GM20000 (cell line): ENCODE data around the gene ANKS1A.

Experiments
- DNase-seq: peaks from one replicate; pipeline ENCODE4 v3.0.0; 2012; ENCODE audit warnings: low spot score
- TF ChIP-seq, protein P1 (sequence below): IDR thresholded peaks from 2 replicates; pipeline ENCODE4 v1.5.1; 2012; ENCODE audit warnings: mild to moderate bottlenecking, control low read depth; ENCODE audit errors: extremely low read depth, missing control alignments

The ANKS1A gene

DNA sequence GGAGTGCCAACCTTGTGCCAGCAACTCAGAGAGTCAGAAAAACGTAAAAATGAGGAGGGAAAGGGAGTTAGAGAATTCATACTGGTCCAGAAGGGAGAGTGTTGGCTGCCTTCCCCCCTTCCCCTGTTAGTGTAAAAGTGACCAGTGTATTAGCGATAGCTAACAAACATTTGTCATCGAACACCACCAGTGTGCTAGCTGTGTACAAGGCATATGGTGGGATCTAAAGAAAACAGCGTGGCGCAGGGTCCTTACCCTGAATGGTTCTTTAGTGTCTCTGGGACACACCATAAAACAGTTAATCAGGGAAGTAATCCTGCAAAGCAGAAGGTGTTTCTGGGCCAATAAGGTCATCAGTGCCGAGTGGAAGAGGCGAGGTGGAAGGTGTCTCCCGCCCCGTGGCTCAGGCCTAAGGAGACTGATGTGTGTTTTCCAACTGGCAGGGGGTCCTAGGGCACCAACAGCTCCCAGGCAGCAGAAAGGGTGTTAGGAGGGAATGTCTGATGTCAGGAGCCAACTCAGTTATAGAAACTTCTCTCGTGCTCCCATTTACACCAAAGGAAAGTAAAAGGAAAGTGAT lies 160.2 kb downstream of the ANKS1A start:
- TF ChIP-seq, protein P1, sequence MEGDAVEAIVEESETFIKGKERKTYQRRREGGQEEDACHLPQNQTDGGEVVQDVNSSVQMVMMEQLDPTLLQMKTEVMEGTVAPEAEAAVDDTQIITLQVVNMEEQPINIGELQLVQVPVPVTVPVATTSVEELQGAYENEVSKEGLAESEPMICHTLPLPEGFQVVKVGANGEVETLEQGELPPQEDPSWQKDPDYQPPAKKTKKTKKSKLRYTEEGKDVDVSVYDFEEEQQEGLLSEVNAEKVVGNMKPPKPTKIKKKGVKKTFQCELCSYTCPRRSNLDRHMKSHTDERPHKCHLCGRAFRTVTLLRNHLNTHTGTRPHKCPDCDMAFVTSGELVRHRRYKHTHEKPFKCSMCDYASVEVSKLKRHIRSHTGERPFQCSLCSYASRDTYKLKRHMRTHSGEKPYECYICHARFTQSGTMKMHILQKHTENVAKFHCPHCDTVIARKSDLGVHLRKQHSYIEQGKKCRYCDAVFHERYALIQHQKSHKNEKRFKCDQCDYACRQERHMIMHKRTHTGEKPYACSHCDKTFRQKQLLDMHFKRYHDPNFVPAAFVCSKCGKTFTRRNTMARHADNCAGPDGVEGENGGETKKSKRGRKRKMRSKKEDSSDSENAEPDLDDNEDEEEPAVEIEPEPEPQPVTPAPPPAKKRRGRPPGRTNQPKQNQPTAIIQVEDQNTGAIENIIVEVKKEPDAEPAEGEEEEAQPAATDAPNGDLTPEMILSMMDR: no peak
- DNase-seq: no peak

DNA sequence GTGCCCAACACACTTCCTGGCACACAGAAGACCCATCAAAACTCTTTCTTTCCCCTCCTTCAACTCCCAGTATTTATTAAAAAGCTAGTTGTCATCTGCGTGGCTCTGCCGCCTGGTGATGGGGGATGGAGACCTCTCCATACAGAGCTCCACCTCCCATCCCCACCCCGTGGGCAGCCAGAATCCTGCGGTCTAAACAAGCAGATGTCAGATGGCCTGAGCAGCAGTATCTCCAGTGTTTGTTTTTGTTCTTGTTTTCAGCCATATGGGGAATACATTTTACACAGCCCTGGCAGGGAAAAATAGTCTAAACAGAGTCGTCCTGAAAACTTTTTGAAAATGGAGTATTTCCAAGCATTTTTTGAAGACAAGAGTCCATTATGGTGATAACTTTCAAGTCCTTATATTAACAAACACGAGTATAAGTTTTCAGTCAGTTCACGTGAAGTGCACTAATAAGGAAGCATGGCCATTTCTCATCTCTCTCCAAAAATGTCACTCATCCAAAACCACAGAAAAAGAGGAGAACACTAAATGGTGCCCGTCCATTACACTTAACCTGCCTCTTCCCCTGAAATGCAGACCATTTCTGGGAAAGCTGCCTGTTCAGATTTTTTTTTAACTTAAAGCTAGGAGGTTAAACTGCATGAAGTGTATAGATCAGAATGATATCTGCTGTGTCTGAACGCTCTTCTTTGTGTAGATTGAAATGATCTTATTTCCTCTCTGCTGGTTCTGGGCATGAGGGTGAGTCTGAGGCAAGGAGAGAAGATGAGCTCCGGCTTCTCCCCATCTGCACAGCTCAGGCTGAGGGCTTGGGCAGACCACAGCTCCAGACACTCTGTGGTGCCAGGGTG lies 161.1 kb downstream of the ANKS1A start:
- no peak for DNase-seq
- TF ChIP-seq, protein P1: no peak

DNA sequence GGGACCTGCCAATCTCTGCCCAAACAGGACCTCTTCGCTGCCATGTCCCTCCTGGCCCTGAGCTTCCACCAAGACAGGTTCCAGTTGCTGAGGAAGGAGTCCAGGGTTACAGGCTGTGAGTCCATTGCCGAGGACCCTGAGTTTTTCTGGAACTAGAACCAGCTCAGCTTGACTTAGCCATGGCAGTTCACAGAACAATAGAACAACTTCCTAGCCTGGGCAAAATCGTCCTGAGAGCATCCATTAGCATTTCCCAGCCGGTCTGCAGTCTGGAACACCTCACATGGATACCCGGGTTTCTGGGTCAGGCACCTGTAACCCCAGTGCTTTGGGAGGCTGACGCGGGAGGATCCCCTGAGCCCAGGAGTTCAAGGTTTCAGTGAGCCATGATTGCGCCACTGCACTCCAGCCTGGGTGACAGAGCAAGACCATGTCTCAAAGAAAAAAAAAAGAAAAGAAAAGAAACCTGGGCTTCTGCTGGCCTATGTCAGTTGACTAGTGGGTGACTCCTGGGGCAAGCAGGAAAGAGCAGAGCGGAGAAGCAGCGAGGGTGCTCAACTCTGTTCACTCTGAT lies 161.8 kb downstream of the ANKS1A start:
- TF ChIP-seq, protein P1: no peak
- DNase-seq: no peak

DNA sequence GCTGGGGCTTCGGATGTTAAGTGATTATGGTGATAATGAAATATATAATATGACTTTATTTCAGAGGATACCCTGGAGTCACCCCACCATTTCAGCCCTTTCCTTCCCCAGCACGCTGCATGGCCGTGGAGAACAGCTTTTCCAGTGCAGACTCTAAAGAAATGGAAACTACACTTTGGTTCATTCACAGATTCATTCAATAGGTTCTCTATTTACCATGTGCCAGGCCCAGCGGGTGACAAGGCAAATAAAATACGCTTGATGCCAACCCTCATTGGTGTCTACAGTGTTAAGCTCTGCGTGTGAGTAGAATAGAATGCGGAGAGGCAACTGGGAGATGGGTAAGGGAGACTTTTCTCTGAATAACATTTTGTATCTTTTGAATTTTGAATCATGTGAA lies 162.3 kb downstream of the ANKS1A start:
- TF ChIP-seq, protein P1: no peak
- no peak for DNase-seq

DNA sequence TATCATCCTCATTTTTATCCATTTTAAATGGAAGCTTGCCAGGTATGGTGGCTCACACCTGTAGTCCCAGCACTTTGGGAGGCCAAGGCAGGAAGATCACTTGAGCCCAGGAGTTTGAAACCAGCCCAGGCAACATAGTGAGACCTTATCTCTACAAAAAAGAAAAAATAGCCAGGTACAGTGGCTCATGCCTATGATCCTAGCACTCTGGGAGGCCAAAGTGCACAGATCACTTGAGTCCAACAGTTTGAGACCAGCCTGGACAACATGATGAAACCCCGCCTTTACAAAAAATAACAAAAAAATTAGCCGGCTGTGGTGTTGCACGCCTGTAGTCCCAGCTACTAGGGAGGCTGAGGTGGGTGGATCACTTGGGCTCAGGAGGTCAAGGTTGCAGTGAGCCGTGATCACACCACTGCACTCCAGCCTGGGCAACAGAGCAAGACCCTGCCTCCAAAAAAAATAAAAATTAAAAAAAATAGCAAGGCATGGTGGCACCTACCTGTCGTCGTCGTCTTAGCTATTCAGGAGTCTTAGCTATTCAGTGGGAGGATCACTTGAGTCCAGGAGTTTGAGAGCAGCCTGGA lies 163.0 kb downstream of the ANKS1A start:
- DNase-seq: no peak
- TF ChIP-seq, protein P1: no peak

DNA sequence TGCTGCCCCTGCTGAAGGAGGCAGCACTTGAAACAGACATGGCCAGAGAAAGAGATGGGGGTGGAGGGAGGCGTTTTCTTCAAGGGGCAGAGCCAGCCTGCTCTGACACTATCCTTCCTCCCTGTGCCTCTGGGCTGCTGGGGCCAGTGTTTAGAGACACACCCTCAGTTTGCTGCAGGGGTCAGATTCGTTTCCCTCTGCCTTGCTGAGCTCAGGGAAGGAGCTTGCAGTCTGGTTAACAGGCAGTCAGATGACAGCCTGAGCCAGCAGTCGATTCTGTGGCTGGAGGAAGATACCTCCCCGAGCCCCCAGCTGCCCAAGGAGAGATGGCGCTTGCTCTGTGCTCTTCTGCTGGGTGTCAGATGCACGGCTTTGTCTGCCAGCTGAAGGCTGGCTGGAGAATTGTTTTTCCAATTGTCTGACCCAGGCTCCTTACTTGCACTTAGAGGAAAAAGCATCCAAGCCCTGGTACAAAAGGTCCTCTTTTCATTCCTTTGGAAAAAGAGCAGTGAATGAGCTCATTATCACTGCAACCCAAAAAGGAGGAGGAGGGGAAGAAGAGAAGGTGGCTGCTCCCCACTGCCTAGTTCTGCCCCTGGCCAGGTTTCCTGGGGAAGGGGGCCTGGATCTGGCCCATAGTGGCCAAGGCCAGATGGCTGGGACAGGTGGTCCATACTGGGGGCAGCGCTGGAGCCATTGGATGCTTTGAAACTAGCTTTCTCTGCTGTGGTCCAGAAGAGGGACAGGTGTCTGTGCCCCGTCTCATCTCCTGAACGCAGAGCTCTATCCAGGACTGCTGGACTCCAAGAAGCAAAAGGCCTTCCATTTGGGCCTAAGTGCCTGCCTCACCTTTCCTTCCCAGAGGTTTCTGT lies 163.9 kb downstream of the ANKS1A start:
- DNase-seq: no peak
- TF ChIP-seq, protein P1: no peak
